ENCODE results near the gene IRX1. TPM values are rescaled to one million over a fixed set of nuclear protein-coding genes. Genes with fewer than 3 reads are reported as not detected.

IRX1 gene
- polyA plus RNA-seq, 1 of the 3 experiments (the other 2 are of a cell fraction), result not detected

DNA sequence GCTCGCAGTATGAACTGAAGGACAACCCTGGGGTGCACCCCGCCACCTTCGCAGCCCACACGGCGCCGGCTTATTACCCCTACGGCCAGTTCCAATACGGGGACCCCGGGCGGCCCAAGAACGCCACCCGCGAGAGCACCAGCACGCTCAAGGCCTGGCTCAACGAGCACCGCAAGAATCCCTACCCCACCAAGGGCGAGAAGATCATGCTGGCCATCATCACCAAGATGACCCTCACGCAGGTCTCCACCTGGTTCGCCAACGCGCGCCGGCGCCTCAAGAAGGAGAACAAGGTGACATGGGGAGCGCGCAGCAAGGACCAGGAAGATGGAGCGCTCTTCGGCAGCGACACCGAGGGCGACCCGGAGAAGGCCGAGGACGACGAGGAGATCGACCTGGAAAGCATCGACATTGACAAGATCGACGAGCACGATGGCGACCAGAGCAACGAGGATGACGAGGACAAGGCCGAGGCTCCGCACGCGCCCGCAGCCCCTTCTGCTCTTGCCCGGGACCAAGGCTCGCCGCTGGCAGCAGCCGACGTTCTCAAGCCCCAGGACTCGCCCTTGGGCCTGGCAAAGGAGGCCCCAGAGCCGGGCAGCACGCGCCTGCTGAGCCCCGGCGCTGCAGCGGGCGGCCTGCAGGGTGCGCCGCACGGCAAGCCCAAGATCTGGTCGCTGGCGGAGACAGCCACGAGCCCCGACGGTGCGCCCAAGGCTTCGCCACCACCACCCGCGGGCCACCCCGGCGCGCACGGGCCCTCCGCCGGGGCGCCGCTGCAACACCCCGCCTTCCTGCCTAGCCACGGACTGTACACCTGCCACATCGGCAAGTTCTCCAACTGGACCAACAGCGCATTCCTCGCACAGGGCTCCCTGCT, 3.8 kb downstream of the IRX1 start:
- H3F3A ChIP-seq (replicated peaks; ENCODE audit: insufficient read depth), result no peaks in the 10 kb centered on the region
- no peaks in the 10 kb centered on the region for H4K20me1 ChIP-seq (ENCODE audit: insufficient read depth)
- no peaks in the 10 kb centered on the region for H3K4me1 ChIP-seq (ENCODE audit: control insufficient read depth in 1 of 2, insufficient read depth in 2 of 2, low read depth in 1 of 2, low read length in 1 of 2)
- no peak overlapping the region for H3K4me3 ChIP-seq (ENCODE audit: low read depth in 2 of 2, low read length in 1 of 2)
- H3K27ac ChIP-seq (ENCODE audit: low read depth in 2 of 2, low read length in 1 of 2), result no peak overlapping the region
- no peaks in the 10 kb centered on the region for H3K79me2 ChIP-seq (ENCODE audit: insufficient read depth)
- ChIA-PET POLR2A (no interaction called here), CTCF (no interaction called here)
- H3K36me3 ChIP-seq (replicated peaks in 1 of 2; ENCODE audit: control insufficient read depth in 1 of 2, insufficient read depth in 2 of 2, low read length in 1 of 2), result no peaks in the 10 kb centered on the region
- TF ChIP-seq, protein P1, sequence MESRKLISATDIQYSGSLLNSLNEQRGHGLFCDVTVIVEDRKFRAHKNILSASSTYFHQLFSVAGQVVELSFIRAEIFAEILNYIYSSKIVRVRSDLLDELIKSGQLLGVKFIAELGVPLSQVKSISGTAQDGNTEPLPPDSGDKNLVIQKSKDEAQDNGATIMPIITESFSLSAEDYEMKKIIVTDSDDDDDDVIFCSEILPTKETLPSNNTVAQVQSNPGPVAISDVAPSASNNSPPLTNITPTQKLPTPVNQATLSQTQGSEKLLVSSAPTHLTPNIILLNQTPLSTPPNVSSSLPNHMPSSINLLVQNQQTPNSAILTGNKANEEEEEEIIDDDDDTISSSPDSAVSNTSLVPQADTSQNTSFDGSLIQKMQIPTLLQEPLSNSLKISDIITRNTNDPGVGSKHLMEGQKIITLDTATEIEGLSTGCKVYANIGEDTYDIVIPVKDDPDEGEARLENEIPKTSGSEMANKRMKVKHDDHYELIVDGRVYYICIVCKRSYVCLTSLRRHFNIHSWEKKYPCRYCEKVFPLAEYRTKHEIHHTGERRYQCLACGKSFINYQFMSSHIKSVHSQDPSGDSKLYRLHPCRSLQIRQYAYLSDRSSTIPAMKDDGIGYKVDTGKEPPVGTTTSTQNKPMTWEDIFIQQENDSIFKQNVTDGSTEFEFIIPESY (IDR thresholded peaks at IDR 0.05; ENCODE audit: borderline replicate concordance, low read depth), result no peak
- no peak for TF ChIP-seq CHD2 (IDR thresholded peaks at IDR 0.05; ENCODE audit: low read length, partially characterized antibody)
- TF ChIP-seq, protein P2, sequence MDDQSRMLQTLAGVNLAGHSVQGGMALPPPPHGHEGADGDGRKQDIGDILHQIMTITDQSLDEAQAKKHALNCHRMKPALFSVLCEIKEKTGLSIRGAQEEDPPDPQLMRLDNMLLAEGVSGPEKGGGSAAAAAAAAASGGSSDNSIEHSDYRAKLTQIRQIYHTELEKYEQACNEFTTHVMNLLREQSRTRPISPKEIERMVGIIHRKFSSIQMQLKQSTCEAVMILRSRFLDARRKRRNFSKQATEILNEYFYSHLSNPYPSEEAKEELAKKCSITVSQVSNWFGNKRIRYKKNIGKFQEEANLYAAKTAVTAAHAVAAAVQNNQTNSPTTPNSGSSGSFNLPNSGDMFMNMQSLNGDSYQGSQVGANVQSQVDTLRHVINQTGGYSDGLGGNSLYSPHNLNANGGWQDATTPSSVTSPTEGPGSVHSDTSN (IDR thresholded peaks at IDR 0.05), result no peak
- no peak for TF ChIP-seq MEF2A (IDR thresholded peaks at IDR 0.05; ENCODE audit: borderline replicate concordance, low read depth)
- TF ChIP-seq RCOR1 (IDR thresholded peaks at IDR 0.05; ENCODE audit: low read length), result no peak
- TF ChIP-seq, protein P3, sequence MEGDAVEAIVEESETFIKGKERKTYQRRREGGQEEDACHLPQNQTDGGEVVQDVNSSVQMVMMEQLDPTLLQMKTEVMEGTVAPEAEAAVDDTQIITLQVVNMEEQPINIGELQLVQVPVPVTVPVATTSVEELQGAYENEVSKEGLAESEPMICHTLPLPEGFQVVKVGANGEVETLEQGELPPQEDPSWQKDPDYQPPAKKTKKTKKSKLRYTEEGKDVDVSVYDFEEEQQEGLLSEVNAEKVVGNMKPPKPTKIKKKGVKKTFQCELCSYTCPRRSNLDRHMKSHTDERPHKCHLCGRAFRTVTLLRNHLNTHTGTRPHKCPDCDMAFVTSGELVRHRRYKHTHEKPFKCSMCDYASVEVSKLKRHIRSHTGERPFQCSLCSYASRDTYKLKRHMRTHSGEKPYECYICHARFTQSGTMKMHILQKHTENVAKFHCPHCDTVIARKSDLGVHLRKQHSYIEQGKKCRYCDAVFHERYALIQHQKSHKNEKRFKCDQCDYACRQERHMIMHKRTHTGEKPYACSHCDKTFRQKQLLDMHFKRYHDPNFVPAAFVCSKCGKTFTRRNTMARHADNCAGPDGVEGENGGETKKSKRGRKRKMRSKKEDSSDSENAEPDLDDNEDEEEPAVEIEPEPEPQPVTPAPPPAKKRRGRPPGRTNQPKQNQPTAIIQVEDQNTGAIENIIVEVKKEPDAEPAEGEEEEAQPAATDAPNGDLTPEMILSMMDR (IDR thresholded peaks at IDR 0.05), result no peak; the same call in 1 of the 2 replicates
- no peak for TF ChIP-seq NRF1 (IDR thresholded peaks at IDR 0.05; ENCODE audit: low read depth, low read length)
- no peak for TF ChIP-seq ELF1 (IDR thresholded peaks at IDR 0.05)
- TF ChIP-seq FOXM1 (IDR thresholded peaks at IDR 0.05; ENCODE audit: low read depth), result no peak
- no peak for TF ChIP-seq TCF12 (IDR thresholded peaks at IDR 0.05)
- TF ChIP-seq, protein P4, sequence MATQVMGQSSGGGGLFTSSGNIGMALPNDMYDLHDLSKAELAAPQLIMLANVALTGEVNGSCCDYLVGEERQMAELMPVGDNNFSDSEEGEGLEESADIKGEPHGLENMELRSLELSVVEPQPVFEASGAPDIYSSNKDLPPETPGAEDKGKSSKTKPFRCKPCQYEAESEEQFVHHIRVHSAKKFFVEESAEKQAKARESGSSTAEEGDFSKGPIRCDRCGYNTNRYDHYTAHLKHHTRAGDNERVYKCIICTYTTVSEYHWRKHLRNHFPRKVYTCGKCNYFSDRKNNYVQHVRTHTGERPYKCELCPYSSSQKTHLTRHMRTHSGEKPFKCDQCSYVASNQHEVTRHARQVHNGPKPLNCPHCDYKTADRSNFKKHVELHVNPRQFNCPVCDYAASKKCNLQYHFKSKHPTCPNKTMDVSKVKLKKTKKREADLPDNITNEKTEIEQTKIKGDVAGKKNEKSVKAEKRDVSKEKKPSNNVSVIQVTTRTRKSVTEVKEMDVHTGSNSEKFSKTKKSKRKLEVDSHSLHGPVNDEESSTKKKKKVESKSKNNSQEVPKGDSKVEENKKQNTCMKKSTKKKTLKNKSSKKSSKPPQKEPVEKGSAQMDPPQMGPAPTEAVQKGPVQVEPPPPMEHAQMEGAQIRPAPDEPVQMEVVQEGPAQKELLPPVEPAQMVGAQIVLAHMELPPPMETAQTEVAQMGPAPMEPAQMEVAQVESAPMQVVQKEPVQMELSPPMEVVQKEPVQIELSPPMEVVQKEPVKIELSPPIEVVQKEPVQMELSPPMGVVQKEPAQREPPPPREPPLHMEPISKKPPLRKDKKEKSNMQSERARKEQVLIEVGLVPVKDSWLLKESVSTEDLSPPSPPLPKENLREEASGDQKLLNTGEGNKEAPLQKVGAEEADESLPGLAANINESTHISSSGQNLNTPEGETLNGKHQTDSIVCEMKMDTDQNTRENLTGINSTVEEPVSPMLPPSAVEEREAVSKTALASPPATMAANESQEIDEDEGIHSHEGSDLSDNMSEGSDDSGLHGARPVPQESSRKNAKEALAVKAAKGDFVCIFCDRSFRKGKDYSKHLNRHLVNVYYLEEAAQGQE (IDR thresholded peaks at IDR 0.05; ENCODE audit: low read depth, low read length), result no peak
- TF ChIP-seq RFX5 (IDR thresholded peaks at IDR 0.05; ENCODE audit: low read length), result no peak
- TF ChIP-seq POLR2AphosphoS5 (IDR thresholded peaks at IDR 0.05; ENCODE audit: low read depth, low read length), result no peak
- TF ChIP-seq, protein P5, sequence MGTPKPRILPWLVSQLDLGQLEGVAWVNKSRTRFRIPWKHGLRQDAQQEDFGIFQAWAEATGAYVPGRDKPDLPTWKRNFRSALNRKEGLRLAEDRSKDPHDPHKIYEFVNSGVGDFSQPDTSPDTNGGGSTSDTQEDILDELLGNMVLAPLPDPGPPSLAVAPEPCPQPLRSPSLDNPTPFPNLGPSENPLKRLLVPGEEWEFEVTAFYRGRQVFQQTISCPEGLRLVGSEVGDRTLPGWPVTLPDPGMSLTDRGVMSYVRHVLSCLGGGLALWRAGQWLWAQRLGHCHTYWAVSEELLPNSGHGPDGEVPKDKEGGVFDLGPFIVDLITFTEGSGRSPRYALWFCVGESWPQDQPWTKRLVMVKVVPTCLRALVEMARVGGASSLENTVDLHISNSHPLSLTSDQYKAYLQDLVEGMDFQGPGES (IDR thresholded peaks at IDR 0.05; ENCODE audit: low read depth, low read length), result no peak
- DNase-seq, result peak; percentile 41
- H2AFZ ChIP-seq (ENCODE audit: low read depth), result no peak overlapping the region
- no peak overlapping the region for H3K4me2 ChIP-seq
- WGBS (ENCODE audit: low lambda C conversion rate), result 21% methylated on average over 36 of the region's 86 CpGs
- peaks cover 82% of the 10 kb centered on the region for H3K27me3 ChIP-seq (ENCODE audit: insufficient read depth)
- H3K9me2 ChIP-seq, result no peaks in the 10 kb centered on the region
- H3K9ac ChIP-seq, result no peak overlapping the region
- H3K9me3 ChIP-seq, result no peaks in the 10 kb centered on the region
